Gastrocnemius medialis (tissue), 4 donors: ENCODE data around the gene BRSK1. TPM values are rescaled to one million over a fixed set of nuclear protein-coding genes. Genes with fewer than 3 reads are reported as not detected.

Source experiments
- ATAC-seq, 2 donors: fragments of 150-250 bp; one replicate each; pipeline ENCODE4 v1.9.1; 2016
- DNase-seq, 2 donors: peaks; one replicate each; pipeline ENCODE4 v3.0.0-alpha.2; 2019
- H3K27ac ChIP-seq, 4 donors: fragments of 200-600 bp; sonication (generic); 1 replicate in 1 of 4; 2 replicates in 3 of 4; pipeline ENCODE4 v1.5.1; 2016 to 2018; ENCODE audit warnings: mild to moderate bottlenecking in 2 of 4, moderate library complexity in 1 of 4
- H3K27me3 ChIP-seq, 3 donors: fragments of 200-600 bp; sonication (generic) in 2 of 3; 1 replicate in 1 of 3; 2 replicates in 2 of 3; pipeline versions ENCODE4 v1.5.1 to v1.6.0; 2016 to 2019; ENCODE audit warnings: mild to moderate bottlenecking in 1 of 3, moderate library complexity in 1 of 3
- H3K36me3 ChIP-seq, 2 donors: fragments of 200-600 bp; sonication (generic) in 1 of 2; one replicate each; pipeline ENCODE4 v1.5.1; 2017 to 2018
- H3K4me1 ChIP-seq, 2 donors: fragments of 200-600 bp; sonication (generic) in 1 of 2; one replicate each; pipeline ENCODE4 v1.5.1; 2016 to 2017; ENCODE audit warnings: mild to moderate bottlenecking in 2 of 2
- H3K4me3 ChIP-seq, 4 donors: fragments of 200-600 bp; sonication (generic) in 3 of 4; 1 replicate in 1 of 4; 2 replicates in 3 of 4; pipeline ENCODE4 v1.5.1; 2016 to 2019; ENCODE audit warnings: mild to moderate bottlenecking in 2 of 4
- H3K9me3 ChIP-seq, 3 donors: fragments of 200-600 bp; sonication (generic) in 2 of 3; 1 replicate in 1 of 3; 2 replicates in 2 of 3; pipeline ENCODE4 v1.5.1; 2016 to 2019
- POLR2A ChIP-seq, 2 donors: fragments of 450-650 bp; IDR thresholded peaks; one replicate each; pipeline ENCODE4 v1.6.1; 2017; ENCODE audit warnings: antibody characterized with exemption in 2 of 2, mild to moderate bottlenecking in 2 of 2, moderate library complexity in 2 of 2
- in situ Hi-C, 4 donors: fragments of 200-750 bp; cut with MboI; loops; one replicate each; pipeline versions ENCODE4 v1.15.0 to v1.8.0; 2017; ENCODE audit warnings: low sequenced_read_pairs in 4 of 4
- intact Hi-C: fragments of 100-400 bp; cut with DNase I; formaldehyde crosslinking; loops from one replicate; pipeline ENCODE4 v1.15.1; 2023; ENCODE audit warnings: low total_unique reads
- total RNA-seq, 4 donors: library from RNA; depleted of rRNA; stranded (reverse); fragments of >200 nt; gene quantifications; one replicate each; pipeline versions ENCODE4 v1.1.0 to v1.2.3, GENCODE V29; 2016
- TF ChIP-seq, protein P1 (sequence below), 5 experiments: fragments of 450-650 bp in 3 of 5; fragments of 200-600 bp in 2 of 5; sonication (generic) in 2 of 5; IDR thresholded peaks in 4 of 5; conservative IDR thresholded peaks in 1 of 5; 1 replicate in 4 of 5; 2 replicates in 1 of 5; pipeline ENCODE4 v1.5.1; 2016 to 2019; ENCODE audit warnings: antibody characterized with exemption in 5 of 5, mild to moderate bottlenecking in 3 of 5, moderate library complexity in 3 of 5

BRSK1 gene
- total RNA-seq, 4 donors from 2014 or later, result not detected

DNA sequence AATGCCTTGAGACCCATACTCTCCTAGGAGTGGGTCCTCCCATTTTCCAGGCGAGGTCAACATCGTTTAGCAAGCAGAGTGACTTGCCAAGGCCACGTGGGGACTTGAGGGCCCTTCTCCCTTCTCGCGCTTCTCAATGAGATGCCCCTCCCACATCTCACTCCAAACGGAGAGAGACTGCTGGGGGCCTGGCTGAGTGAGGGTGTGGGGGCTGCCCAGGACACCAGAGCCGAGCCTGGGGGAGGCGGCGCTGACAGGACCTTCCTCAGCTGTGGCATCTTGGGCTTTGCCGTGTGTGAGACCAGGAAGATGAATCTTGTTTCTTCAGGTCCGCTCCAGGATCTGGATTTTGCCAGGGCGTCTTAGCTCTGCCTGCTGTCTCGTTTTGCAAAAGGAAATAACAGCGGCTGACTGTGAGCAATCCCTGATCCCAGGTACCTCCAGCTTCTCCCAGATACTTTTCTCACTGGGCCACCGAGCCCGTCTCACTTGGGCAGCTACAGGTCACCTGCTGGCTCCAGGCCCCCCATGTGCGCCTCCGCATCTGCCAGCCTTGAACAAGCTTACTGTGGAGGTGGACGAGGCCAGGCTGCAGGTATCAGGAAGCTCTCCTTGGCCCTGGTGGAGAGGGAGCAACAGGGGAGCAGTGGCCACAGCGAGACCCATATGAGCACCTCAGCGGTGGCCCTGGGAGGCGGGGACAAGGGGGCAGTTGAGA lies 64.7 kb downstream of the BRSK1 start:
- intact Hi-C loops (no loop called here), in situ Hi-C loops (no loop called here)

DNA sequence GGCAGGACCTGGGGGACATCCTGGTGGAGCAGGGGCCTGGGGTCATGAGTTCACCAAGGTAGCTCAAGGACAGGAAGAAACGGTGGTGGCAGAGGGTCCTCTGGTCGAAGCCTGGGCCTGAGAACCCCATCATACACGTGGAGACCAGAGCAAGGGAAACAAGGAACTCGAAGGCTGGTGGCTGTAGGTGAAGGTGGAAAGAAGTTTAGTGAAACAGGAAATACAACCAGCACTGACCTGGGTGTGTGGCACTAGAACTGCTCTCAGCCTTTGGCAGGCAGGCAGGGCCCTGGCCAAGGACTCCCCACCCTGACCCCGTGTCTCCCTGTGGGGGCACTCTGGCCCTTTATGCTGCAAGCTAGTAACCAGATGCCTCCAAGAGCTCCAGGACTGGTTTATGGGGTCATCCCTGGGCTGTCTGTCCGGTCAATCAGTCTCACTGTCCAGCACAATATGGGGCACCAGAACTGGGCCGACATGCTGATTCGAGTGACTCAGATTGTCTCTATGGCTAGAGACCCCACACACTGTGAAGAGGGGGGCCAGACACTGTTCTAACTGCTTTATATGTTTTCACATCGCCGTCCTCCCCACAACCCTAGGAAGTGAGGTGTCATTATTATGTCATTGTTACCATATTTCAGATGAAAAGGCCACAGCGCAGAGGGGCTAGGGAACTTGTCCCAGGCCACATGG lies 67.0 kb downstream of the BRSK1 start:
- no peaks in the 10 kb centered on the region for H3K36me3 ChIP-seq
- in situ Hi-C loops, result no loop called here
- intact Hi-C loops, result no loop called here
- TF ChIP-seq, protein P1, sequence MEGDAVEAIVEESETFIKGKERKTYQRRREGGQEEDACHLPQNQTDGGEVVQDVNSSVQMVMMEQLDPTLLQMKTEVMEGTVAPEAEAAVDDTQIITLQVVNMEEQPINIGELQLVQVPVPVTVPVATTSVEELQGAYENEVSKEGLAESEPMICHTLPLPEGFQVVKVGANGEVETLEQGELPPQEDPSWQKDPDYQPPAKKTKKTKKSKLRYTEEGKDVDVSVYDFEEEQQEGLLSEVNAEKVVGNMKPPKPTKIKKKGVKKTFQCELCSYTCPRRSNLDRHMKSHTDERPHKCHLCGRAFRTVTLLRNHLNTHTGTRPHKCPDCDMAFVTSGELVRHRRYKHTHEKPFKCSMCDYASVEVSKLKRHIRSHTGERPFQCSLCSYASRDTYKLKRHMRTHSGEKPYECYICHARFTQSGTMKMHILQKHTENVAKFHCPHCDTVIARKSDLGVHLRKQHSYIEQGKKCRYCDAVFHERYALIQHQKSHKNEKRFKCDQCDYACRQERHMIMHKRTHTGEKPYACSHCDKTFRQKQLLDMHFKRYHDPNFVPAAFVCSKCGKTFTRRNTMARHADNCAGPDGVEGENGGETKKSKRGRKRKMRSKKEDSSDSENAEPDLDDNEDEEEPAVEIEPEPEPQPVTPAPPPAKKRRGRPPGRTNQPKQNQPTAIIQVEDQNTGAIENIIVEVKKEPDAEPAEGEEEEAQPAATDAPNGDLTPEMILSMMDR (IDR thresholded peaks at IDR 0.05 in 4 of 5, conservative IDR thresholded peaks at IDR 0.05 in 1 of 5), result no peak
- no peak for TF ChIP-seq POLR2A (IDR thresholded peaks at IDR 0.05)
- H3K4me3 ChIP-seq, result no peak overlapping the region
- DNase-seq (no peak), ATAC-seq (no peak)
- H3K4me1 ChIP-seq, result peaks cover 0 to 15% of the 10 kb centered on the region in 2 donors
- no peaks in the 10 kb centered on the region for H3K9me3 ChIP-seq
- H3K27ac ChIP-seq, result no peak overlapping the region
- peaks cover 39 to 52% (median 46%) of the 10 kb centered on the region in 3 donors for H3K27me3 ChIP-seq

More for the DNA sequence above, 64.7 kb downstream of the BRSK1 start:
- ATAC-seq (no peak), DNase-seq (no peak)
- Histone ChIP-seq H3K27ac (no peak overlapping the region), H3K36me3 (peaks cover 0 to 4% of the 10 kb centered on the region in 2 donors), H3K4me3 (no peak overlapping the region), H3K9me3 (no peaks in the 10 kb centered on the region), H3K4me1 (peaks cover 0 to 5% of the 10 kb centered on the region in 2 donors), H3K27me3 (peaks cover 23 to 32% (median 24%) of the 10 kb centered on the region in 3 donors)
- TF ChIP-seq, protein P1 (IDR thresholded peaks at IDR 0.05 in 4 of 5, conservative IDR thresholded peaks at IDR 0.05 in 1 of 5), result no peak
- TF ChIP-seq POLR2A (IDR thresholded peaks at IDR 0.05), result no peak

DNA sequence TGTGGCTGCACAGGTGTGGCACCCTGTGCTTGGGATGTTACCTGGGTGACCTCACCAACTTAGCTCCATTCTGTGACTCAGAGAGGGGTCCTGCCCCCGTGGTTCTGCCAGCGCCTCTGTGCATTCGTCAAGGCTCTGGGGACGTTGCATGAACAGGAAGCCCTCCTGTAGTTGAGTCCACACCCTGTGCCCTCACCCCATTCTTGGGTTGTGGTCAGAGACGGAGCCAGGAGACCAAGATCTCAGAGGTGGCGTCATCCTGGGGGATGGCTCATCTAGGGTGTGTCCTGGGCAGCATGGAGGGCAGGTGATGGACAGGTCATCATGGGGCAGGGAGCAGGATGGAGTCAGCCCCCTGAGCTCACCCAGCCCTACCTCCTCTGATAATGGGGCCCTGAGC lies 68.2 kb downstream of the BRSK1 start:
- H3K27me3 ChIP-seq, result peaks cover 39 to 57% (median 54%) of the 10 kb centered on the region in 3 donors
- no peaks in the 10 kb centered on the region for H3K9me3 ChIP-seq
- no peak overlapping the region for H3K27ac ChIP-seq
- peaks cover 0 to 15% of the 10 kb centered on the region in 2 donors for H3K4me1 ChIP-seq
- intact Hi-C loops (no loop called here), in situ Hi-C loops (no loop called here)
- TF ChIP-seq, protein P1 (IDR thresholded peaks at IDR 0.05 in 4 of 5, conservative IDR thresholded peaks at IDR 0.05 in 1 of 5), result no peak
- TF ChIP-seq POLR2A (IDR thresholded peaks at IDR 0.05), result no peak
- ATAC-seq (no peak), DNase-seq (no peak)
- H3K4me3 ChIP-seq, result no peak overlapping the region
- no peaks in the 10 kb centered on the region for H3K36me3 ChIP-seq

DNA sequence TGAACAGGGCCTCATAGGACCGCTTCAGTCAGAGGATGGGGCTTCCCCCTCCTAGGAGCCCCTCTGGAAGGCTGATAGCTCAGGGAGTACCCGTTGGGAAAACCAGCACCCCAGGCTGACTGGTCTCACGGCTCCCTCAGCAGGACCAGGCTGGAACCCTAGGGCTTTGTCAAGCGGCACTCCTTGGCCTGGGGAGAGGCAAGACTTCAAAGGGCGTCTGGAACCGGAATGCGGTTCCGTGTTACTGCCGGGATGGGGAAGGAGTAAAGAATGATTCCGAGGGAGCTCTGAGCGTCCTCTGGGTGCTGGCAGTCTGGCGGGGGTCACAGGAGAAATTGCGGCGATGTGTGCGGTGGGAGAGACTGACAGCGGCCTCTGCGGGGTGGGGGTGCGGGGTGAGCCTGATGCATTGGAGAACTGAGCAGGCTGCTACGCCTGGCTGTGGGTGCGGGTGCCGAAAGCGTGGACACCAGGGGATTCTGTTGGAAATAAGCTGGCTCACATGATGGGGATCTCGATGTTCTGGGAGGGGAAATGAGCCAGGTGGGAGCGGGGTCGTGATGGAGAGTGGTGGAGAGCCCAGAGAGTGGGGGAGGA lies 68.8 kb downstream of the BRSK1 start:
- DNase-seq, result no peak
- ATAC-seq, result no peak
- peaks cover 0 to 15% of the 10 kb centered on the region in 2 donors for H3K4me1 ChIP-seq
- no peaks in the 10 kb centered on the region for H3K9me3 ChIP-seq
- TF ChIP-seq, protein P1 (IDR thresholded peaks at IDR 0.05 in 4 of 5, conservative IDR thresholded peaks at IDR 0.05 in 1 of 5), result no peak
- no peaks in the 10 kb centered on the region for H3K36me3 ChIP-seq
- H3K27me3 ChIP-seq, result peaks cover 39 to 57% (median 54%) of the 10 kb centered on the region in 3 donors
- no peak overlapping the region for H3K27ac ChIP-seq
- in situ Hi-C loops (no loop called here), intact Hi-C loops (no loop called here)
- H3K4me3 ChIP-seq, result no peak overlapping the region
